ENCODE data around the gene CLK3.
"Not testable (repeated sequence)": the region's sequence is repeated elsewhere in the genome, so short reads cannot be mapped to it uniquely, and the experiment has no call there.

CLK3 gene

DNA sequence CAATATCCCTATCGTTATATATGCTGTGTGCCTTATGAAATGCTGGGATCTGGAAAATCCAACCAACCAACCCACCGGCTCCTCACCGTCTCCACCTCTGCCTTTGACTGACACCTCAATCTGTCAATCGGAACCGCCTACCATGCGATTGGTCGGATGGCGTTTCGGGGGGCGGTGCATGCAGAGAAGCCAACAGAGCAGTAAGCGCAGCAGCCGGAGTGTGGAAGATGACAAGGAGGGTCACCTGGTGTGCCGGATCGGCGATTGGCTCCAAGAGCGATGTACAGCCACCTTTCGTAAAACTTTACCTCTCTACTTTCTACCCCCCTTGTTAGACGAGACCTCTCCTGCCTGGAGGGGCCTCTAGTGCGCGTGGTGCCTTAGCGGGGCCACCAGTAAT, 6.3 kb downstream of the CLK3 start:
- DNase-seq, result no peak

DNA sequence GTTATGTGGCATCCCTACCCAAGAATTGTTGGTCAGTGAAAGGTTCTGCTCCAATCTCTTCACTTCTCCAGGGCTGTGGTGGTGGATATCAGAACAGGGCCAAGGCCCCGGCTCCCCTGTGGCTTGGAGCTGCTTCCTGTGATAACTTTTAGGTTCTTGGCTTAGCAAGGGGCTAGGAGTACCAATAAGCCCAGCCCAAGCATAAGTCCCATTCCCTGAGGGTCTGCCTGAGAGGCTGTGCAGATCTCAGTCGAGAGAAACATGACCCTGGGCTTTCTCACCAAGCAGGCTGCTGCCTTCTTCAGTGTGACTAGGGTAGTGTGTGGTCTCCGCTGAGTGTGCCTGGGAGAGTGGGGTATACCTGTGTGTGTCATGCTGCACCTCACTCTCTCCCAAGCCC, 7.1 kb downstream of the CLK3 start:
- DNase-seq, result no peak

DNA sequence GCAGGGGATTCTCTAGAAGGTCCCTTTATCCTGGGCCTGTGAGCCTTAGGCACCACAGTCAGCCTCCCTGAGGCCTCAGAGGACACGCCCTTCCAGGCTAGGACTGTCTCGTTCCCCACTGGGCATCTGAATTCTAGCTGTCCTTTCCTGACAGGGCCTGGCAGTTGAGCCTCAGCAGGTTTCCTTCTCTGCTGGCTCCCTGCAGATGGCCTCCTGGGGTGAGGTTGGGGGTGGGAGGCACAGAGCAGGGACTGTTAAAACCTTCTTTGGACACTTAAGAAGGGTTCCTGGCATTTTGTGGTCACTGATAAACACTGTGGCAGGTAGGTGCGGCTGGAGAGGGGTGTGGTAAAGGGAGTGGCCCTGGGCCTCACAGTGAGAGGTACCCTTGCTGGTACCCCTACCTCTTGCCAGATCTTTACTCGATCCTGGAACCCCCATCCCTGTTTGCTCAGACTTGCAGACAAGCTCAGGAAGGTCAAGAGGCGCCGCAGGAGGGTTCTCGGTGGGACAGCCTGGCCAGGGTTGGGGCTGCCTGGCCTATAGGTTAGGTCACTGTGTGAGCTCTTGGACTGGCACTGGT, 8.5 kb downstream of the CLK3 start:
- no peak for DNase-seq

DNA sequence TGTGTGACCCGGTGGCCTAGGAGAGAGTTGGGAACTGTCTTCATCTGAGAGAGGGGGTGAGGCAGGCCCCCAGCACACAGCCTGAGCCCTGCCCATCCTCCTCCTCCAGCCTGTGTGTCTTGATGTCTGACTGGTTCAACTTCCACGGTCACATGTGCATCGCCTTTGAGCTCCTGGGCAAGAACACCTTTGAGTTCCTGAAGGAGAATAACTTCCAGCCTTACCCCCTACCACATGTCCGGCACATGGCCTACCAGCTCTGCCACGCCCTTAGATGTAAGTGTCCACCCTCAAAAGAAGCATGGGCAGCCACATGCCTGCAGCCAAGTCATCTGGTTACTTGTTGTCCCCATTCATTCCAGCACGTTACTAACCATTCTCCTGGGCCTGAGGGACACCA, 10.1 kb downstream of the CLK3 start:
- no peak for DNase-seq

DNA sequence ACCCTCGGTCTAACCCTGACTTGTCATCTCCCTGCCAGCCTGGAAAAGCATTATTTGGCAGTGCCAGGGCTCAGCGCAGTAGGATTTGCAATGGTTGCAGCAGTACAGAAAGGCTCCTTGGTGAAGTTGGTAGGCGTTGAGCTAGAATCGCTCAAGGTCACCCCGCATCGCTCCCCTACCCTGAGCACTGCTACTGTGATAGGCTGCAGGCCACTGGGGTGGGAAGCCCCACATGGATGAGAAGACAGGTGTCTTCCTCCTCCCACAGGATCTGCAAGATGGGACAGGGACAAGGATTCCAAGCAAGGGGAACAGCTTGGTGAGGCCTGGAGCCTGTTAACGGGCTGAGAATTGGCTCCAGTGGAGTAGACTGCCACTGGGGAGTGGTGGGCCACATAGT, 10.7 kb downstream of the CLK3 start:
- DNase-seq, result no peak

DNA sequence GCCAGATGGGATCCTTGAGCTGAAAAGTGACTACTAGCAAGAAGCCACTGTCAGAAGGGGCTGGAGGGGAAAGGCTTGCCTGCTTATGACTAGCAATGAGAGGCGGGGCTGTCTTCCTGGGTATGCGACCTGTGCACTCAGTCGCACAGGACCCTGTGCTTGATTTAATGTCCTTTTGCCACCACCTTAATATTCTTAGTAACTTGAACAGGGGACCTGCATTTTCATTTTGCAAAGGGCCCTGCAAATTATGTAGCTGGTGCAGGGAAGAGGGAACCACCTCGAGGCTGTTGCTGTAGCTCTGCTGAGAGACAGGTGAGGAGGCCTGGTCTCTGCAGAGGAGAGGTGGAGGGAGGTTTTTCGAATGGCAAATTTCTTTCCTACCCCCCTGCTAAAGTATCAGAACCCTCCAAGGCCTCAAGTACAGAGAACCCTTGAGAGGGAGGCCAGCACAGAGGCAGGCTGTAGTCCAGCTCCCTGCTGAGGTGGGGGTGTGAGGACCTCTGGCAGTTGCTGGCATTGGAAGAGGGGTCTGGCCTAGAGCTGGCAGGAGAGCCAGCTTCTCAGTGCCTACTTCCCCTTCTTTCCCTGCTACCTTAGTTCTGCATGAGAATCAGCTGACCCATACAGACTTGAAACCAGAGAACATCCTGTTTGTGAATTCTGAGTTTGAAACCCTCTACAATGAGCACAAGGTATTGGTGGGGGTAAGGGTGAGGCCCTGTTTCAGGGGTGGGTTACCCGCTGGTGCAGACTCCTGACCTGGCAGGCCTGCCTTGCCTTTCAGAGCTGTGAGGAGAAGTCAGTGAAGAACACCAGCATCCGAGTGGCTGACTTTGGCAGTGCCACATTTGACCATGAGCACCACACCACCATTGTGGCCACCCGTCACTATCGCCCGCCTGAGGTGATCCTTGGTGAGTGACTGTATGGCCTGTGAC, 11.4 kb downstream of the CLK3 start:
- DNase-seq, result no peak

DNA sequence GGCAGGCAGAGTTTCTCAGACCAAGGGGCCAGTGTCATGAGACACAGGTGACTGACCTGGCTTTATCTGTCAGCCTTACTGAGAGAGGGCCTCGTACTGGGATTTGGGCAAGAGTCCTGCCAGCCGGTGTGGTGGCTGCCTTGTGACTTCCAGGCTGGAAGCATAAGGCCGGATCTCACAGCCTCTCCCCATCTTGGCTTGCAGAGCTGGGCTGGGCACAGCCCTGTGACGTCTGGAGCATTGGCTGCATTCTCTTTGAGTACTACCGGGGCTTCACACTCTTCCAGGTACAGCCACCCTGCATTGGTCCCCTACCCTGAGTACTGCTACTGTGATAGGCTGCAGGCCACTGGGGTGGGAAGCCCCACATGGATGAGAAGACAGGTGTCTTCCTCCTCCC, 12.1 kb downstream of the CLK3 start:
- no peak for DNase-seq

DNA sequence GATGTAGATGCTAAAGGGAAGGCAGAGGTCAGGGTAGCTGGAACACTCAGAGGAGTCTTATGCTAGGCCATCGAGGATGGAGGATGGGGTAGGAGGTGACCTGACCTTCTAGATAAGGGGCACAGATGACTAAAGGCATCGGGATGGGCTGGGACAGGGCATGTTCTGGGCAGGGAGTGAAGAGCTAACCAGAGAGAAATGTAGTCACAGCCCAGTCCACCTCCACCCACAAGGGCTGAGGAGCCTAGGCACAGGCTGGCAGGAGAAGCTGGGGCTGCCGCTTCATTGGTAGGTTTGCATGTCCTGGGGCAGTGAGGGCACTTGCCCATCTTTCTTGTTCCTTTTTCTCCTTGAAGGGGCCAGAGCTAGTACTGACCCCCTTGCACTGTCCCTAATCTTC, 12.6 kb downstream of the CLK3 start:
- no peak for DNase-seq

DNA sequence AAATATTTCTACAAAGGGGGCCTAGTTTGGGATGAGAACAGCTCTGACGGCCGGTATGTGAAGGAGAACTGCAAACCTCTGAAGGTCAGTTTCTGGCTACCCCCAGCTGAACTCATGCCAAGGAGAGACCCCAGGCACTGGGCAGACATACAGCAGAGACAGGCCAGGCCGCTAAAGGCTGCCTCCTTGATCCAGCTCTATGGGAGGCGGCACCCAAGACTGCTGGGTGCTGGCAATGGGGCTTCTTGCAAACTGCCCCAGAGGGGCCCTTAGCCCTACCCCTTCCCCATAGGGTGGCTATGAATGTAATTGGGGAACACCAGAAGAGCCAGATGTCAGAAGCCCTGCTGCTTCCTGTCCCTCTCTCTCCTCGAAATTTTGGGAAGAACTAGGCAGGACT, 13.3 kb downstream of the CLK3 start:
- no peak for DNase-seq

DNA sequence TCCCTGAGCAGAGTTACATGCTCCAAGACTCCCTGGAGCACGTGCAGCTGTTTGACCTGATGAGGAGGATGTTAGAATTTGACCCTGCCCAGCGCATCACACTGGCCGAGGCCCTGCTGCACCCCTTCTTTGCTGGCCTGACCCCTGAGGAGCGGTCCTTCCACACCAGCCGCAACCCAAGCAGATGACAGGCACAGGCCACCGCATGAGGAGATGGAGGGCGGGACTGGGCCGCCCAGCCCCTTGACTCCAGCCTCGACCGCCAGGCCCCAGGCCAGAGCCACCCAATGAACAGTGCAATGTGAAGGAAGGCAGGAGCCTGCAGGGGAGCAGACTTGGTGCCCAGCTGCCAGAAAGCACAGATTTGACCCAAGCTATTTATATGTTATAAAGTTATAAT, 14.1 kb downstream of the CLK3 start:
- not testable (repeated sequence) for DNase-seq

DNA sequence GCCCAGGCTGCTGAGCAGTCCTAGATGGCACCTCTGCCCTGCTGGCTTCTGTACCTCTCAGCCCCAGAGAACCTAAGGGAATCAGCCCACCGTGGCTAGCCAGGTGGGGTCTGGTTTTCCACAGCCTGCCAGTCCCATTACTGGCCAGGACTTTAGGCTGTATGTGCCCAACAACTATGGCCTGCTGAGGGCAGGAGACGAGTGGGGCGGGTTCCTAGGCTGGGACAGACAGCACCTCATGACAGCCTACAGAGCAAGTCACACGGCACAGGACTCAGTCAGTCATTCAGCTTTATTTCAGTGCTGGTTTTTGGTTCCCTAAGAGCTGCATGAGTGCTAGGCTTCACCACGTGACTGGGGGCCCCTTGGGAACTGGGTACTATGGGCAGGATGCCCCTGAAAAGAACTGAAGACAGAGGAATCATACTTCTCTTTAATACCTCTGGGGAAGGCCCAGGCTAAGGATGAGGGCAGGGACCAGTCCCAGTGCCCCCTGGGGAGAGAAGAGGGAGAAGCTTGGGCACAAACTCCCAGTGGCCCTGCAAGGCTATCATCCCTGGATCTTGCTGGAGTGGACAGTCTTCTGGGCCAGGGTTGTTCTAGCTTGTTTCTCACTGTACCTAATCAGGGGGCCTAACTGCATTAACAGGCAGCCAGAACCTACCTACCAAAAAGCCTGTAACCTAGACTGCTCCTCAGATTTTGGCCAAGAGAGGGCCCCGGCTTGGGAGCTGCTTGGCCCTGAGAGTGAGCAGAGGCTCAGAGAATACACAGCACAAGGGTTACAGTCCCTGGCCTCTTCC, 14.8 kb downstream of the CLK3 start:
- DNase-seq, result no peak

DNA sequence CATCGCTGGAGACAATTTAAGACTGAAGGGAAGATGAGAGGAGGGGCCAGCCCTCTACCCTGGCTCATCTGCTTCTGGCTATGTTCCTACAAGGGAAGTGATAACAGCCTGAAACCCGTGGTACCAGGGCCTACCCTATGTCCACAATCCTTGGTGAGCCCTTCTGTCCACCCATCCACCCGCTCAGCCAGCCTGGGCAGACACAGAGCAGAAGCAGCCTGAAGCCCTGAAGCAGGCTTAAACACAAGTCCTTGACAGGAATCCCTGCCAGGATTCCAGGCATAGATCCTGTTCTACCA, 15.4 kb downstream of the CLK3 start:
- no peak for DNase-seq

DNA sequence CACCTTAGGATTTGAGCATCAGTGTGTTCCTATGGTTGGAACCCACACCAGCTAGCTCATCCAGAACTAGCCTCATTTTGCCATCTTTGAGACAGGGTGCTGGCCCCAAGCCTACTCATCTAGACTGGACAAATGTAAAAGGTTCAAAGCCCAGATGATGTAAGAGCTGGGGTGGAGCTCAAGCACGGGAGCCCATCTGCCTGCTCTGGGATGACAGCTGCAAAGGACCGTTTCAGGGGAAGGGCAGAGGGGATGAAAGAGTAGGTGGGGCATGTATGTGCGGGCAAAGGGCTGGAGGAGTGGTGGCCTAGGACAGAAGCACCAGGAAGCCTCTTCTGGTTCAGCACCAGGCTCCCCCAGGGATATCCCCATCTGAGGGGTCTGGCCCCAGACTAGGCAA, 15.8 kb downstream of the CLK3 start:
- DNase-seq, result no peak

DNA sequence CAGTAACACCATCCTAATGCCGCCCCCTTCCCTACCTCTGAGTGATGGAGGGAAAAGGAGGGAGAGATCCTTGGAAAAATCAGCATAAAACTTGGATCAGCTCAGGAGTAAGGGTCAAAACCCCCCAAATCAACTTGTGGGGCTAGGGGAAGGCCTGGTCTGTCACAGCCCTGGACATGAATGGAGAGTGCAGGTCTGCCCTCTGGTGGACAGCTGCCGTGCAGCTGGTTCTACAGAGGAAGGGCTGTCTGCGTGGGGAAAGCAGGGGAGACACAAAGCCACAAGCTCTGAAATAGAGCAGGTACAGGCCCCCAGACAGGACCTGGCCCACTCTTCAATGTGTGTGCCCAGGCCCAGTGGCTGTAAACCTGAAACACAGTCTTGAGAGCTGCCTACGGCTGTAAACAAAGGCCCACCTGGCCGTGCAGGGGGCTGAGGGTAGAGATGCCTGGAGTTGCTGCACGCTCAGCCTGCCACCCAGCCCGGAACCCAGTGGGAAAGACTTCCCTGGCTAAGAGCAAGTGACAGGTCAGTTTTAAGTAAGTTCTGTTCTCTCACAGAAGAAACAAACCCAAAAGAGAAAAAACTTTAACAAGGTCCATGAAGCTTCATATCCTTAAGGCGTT, 16.4 kb downstream of the CLK3 start:
- no peak for DNase-seq

DNA sequence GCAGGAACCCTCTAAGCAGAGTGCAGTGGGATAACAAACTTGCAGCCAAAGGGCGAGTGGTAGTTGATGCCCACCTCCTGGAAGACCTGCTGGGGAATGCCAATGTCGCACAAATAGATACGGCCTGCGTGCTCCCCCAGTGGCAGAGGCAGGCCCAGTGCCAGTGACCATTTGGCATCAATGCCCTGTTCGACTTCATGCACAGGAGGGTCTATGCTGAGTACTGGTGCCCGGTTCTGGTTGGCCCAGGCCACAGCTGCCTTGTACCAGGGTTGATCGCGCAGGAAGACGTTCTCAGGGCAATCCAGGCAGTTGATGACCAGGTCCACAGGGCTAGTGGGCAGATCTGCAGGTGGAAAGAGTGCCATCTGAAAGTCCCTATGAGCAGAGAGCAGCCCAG, 17.0 kb downstream of the CLK3 start:
- DNase-seq, result no peak

DNA sequence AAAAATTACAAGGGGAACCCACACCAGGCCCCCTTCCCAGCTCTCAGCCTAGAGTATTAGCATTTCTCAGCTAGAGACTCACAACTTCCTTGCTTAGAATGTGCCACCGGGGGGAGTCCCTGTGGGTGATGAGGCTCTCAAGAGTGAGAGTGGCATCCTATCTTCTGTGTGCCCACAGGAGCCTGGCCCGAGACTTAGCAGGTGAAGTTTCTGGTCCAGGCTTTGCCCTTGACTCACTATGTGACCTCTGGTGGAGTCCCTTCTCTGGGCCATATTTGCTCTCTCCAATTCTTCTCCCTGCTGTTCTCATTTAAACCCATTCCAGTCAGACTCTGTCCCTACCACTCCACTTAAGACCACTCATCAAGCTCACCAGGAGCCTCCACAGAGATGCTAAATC, 18.1 kb downstream of the CLK3 start:
- DNase-seq, result no peak

DNA sequence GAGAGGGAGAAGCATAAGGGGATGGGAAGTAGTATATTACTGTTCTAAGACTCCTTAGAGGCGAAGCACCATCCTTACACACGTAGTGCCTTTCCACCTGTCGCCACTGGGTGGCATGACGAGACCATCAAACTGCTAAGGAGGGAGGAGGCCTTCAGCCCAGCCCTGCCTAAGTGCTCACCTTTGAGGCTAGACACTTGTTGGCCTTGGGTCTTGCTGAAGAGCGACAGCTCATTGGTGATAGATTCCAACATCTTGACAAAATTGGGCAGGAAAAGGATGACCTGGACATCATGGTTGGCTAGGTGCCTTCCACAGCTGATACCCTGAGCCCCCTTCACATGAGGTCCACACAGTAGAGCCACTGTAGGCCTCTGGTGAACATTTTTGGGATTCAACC, 19.6 kb downstream of the CLK3 start:
- DNase-seq, result no peak

DNA sequence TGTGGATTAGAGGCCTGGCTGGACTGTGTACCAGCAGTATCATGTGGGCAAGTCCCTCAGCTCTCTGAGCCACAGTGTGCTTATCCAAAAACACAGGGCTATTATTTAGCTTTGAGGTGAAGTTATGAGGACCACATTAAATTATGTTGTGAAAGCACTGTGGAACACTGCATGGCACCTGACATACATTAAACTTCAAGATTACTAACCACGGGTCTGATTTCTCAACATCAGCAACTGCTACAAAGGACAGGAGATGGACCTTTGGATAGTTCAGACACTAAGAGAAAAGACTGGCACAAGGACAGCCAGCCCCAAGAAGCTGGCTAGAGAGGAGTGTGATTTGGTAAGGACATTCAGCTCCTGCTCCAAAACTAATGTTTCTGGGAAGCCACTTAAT, 21.3 kb downstream of the CLK3 start:
- no peak for DNase-seq

DNA sequence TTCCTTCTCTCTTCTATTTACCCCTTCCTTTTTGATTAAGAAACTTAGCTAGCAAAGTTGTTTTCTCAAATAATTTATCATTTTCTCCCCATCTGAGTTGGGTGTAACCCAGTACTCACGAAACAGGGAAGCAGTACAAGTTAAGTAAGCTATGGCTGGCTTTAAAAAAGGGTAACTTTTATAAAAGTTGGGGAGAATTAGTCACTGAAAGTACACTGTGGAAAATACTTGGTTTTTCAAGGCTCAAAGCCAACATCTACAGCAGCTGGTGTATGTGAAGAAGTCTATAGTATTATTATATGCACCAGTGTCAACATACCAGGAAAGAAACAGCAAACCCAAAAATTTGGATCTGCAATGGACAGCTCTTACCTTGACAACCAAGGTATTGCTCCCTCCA, 25.5 kb downstream of the CLK3 start:
- DNase-seq, result no peak

DNA sequence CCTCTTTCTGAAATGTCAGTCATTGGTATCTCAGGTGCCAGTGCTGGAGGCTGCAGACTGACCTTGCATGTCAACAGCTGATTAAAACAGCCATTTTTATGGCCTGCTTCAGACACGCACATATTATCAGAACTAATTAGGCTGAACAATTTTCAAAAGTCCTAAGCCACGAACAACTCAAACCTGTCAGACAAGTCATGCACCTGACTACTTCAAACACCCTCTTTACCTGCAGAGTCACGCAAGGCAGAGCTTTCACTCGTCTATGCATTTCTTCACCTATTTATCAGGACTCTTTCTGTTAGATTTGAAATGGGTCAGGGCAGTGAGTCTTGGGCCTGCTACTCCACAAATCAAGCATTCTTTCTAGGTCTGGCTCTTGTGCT, 26.7 kb downstream of the CLK3 start:
- DNase-seq, result no peak

DNA sequence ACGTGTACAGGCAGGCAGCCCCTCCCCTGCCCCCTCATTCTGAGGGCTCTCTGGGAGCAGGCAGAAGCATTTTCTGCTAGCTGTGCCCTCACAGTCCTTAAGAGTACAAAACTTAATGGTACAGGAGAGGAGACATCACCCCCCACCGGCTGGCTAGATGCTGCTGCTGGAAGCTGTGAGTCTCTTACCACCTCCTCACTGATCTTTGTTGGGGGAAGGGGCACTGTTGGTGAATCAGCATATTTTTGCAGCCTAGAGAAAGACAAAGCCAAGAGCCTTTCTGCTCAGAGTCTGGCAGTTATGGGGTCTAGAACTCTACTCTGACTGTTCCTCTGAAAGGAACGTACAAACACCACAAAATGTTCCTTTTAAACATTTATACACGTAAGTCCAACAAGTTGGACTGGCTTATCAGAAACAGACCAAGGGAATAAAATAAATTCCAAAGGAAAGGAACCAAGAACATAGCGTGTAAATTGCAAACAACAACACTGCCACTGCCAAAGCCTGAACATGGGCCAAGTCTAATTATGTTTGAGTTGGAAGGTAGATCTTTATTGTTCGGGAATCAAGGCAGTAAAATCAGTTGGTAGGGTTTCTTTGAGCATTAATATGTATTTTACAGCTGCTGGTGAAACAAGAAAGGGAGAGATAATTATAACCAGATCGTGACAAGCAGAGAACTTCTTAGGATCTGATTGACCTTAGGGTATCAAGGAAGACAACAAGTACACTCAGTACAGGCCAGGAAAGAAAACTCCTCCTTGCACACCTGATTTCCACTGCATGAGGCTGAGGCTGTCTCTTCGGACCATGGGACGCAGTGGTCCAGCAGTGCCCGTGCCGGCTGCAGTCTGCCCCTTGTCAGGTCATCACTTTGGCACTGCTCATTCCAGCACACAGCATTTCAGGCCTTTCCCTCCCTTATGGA, 27.4 kb downstream of the CLK3 start:
- no peak for DNase-seq

DNA sequence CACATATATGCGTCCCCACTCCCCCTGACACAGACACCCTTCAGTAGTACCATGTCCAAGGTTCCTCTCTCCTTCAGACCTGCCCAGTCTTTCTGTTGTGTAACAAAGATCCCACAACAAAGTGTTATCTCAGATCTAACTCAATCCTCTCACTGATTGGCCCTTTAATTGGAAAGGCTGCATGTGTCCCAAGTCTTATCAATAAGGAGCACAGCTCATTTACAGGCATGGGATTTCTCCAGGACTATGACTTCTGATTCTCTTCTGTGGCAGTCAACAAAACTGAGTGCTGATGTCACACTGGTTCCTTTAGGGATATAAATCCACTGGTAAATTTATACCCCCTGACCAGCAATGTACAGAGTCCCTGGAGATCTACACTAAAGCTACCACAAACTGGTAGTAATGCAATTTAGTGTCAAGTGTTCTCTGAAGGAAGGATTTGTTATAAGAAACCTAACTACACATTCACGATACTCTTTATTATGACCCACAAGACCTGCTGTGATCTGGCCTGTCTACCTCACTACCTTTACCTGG, 28.1 kb downstream of the CLK3 start:
- DNase-seq, result no peak

All from DMS 273 treated with DMSO at 0.1 percent for 48 hours (cell line).